Left cardiac atrium (tissue), 4 donors: ENCODE data around the gene ARPC1B. TPM values are rescaled to one million over a fixed set of nuclear protein-coding genes. Genes with fewer than 3 reads are reported as not detected.
"Not testable (repeated sequence)": the region's sequence is repeated elsewhere in the genome, so short reads cannot be mapped to it uniquely, and the experiment has no call there.

ENCODE experiments used
- ATAC-seq, 2 donors: fragments of 200-7000 bp; cut with Tn5 transposase; one replicate each; pipeline ENCODE4 v1.9.1; 2020; ENCODE audit warnings: mild to moderate bottlenecking in 2 of 2, moderate library complexity in 2 of 2
- DNase-seq: peaks from one replicate; pipeline ENCODE4 v3.0.0-alpha.2; 2020
- intact Hi-C, 2 donors: fragments of 100-400 bp; cut with DNase I; formaldehyde crosslinking; loops; one replicate each; pipeline versions ENCODE4 v1.14.1 to v1.15.1; 2022 to 2023
- total RNA-seq, 2 donors: library from RNA; stranded (reverse); fragmentation: NEBNext Ultra II Directional; extraction: Animal tissue kit (Norgen Biotek cat#: 25700); gene quantifications; one replicate each; pipeline ENCODE4 v1.2.1, GENCODE V29; 2021
- donor health status: DM: no; HTN: yes; CAD: no.
- donor health status: DM: no; HTN: yes; CAD: no; lungs with severe emphysema.
- donor health status: DM: yes; HTN: yes; CAD: no.
- donor health status: Dilated cardiomyopathy.

The ARPC1B gene
- total RNA-seq, 2 donors from 2014 or later: 71.7 to 88.0 TPM

DNA sequence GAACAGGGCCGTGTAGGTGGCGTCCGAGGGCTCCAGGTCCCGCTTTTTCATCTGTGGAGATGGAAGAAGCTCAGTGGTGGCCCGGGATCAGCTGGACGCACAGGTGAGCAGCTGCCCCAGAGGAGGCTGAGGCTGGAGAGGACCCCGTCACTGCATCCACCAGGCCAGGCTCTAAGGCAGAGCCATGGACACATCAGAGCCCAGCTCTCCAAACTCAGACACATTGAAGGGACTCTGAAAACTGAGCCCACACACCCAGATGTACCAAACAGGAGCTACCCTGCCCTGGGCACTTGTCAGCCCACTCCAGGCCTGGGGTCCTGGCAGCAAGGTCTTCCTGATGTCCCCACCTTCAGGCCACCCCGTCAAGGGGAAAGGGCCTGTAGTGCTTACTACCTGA lies 55.2 kb downstream of the ARPC1B start:
- intact Hi-C loops: no loop called here
- DNase-seq (no peak), ATAC-seq (no peak)

GRCh38 chr7:99431756-99432540 lies 57.4 kb downstream of the ARPC1B start:
- intact Hi-C loops, ATAC-seq, DNase-seq: not testable (repeated sequence)

DNA sequence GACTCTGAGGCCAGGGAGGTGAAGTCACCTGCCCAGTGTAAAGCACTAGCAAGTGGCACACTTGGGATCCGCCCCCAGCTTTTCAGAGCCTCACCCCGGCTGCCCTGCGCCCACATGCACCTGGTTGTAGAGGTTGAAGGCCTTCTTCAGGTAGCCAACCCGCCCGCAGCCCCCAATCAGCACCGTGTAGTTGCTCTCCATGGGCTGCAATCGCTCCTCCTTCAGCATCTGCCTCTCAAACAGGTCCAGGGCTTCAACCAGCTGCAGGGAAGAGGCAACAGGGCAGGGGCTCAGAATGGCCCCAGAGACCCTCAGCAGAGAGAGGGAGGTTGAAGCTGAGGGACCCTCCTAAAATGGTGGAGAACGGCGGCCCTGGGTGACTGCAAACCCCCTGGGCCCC lies 58.6 kb downstream of the ARPC1B start:
- ATAC-seq: no peak
- no peak for DNase-seq
- intact Hi-C loops: no loop called here

- intact Hi-C loops: no loop called here
- no peak for DNase-seq
- peak; percentile 10 to 19 for ATAC-seq
Measured at GRCh38 chr7:99437946-99438572, 63.5 kb downstream of the ARPC1B start.

DNA sequence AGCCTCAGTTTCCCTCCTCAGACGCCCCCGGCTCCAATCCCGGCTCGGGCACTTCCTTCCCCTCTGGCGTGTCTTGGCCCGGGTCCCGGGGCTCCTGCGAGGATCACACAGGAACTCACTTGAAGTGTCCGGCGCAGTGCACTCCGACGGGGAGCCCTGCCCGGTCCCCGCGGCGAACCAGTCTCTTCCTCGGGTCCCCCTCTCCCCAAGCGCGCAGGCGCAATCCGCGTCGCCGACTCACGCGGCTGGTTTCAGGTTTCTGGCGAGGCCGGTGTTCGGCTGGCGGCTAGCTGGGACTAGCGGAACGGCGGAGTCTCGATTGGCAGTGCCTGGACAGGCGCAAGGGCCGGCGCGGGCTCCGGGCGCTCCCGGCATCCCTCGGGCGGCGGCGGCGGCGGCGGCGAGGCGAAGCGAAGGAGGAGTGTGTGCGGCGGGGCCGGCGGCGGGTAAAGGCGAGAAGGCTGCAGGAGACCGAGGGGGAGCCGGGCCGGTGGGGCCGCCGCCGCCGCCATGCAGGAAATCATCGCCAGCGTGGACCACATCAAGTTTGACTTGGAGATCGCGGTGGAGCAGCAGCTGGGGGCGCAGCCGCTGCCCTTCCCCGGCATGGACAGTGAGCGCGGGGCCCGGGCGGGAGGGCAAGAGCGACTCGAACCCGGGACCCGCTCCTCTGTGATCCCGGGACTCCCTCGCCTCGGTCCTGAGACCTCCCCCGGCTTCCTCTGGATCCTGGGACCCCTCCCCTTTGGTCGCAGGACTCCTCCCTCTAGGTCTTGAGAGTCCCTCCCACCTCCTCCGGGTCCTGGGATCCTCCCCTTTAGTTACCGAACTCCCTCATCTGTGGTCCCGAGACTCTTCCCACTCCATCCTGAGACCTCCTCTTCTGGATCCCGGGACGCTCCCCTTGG lies 64.3 kb downstream of the ARPC1B start, which contains the start of the genes CPSF4 and PTCD1:
CPSF4 (plus strand) TSS at position 371 of the 908 bp plus-strand sequence; CDS start at position 511, 140 bp downstream.
PTCD1 (minus strand) TSS at position 226 of the 908 bp plus-strand sequence. CDS start 3,556 bp downstream, outside the sequence.
- intact Hi-C loops: no loop called here
- DNase-seq (peak; percentile 97), ATAC-seq (peak; percentile 98)

- no peak for ATAC-seq
- DNase-seq: no peak
- intact Hi-C loops: no loop called here
Measured at GRCh38 chr7:99440195-99440594, 65.7 kb downstream of the ARPC1B start.

Other genes starting within 250 kb of the ARPC1B start
- gene SMURF1, start 230.6 kb upstream of the ARPC1B start, total RNA-seq: 10 to 100 TPM; 11.2 to 15.7 TPM
- not detected for gene KPNA7, start 166.6 kb upstream of the ARPC1B start, total RNA-seq
- gene MYH16, start 101.9 kb upstream of the ARPC1B start, total RNA-seq: not detected
- gene ARPC1A, start 48.8 kb upstream of the ARPC1B start, total RNA-seq: 100 to 1,000 TPM in 1 of 2 donors, 10 to 100 TPM in 1; 98.8 to 112 TPM
- gene PDAP1, start 33.9 kb downstream of the ARPC1B start, total RNA-seq: 10 to 100 TPM; 76.0 to 96.8 TPM
- 10 to 100 TPM; 44.9 to 51.7 TPM for gene BUD31, start 34.2 kb downstream of the ARPC1B start, total RNA-seq
- 1 to 10 TPM; 2.6 to 2.8 TPM for gene PTCD1, start 64.1 kb downstream of the ARPC1B start, total RNA-seq
- gene CPSF4, start 64.2 kb downstream of the ARPC1B start, total RNA-seq: 10 to 100 TPM; 18.2 to 18.8 TPM
- gene ATP5MF, start 91.4 kb downstream of the ARPC1B start, total RNA-seq: 100 to 1,000 TPM; 617 to 633 TPM
- gene ZNF789, start 98.2 kb downstream of the ARPC1B start, total RNA-seq: 1 to 10 TPM; 2.9 to 3.2 TPM
- 10 to 100 TPM; 17.3 to 19.6 TPM for gene ZNF394, start 125.6 kb downstream of the ARPC1B start, total RNA-seq
- 1 to 10 TPM; 6.1 to 6.3 TPM for gene ZKSCAN5, start 129.9 kb downstream of the ARPC1B start, total RNA-seq
- gene FAM200A, start 177.4 kb downstream of the ARPC1B start, total RNA-seq: 1 to 10 TPM; 5.4 to 5.6 TPM
- 10 to 100 TPM; 31.5 to 45.1 TPM for gene ZNF655, start 183.9 kb downstream of the ARPC1B start, total RNA-seq
- gene TMEM225B, start 223.5 kb downstream of the ARPC1B start, total RNA-seq: under 1 TPM; 0.18 to 0.50 TPM
- 1 to 10 TPM; 9.4 to 9.7 TPM for gene ZSCAN25, start 242.2 kb downstream of the ARPC1B start, total RNA-seq